HFF-Myc (cell line): ENCODE measurements around the gene FKBP6.
"Not testable (repeated sequence)": the region's sequence is repeated elsewhere in the genome, so short reads cannot be mapped to it uniquely, and the experiment has no call there.

Experiments
- DNase-seq: peaks from one replicate; pipeline ENCODE4 v3.0.0-alpha.2; 2011; ENCODE audit warnings: low read depth; ENCODE audit errors: extremely low read depth
- H3K4me3 ChIP-seq: replicated peaks from 2 replicates; pipeline ENCODE4 v1.5.1; 2011; ENCODE audit warnings: low read depth, mild to moderate bottlenecking, control low read depth, low read length
- CTCF ChIP-seq: IDR thresholded peaks from 2 replicates; pipeline ENCODE4 v1.5.1; 2012; ENCODE audit warnings: mild to moderate bottlenecking, low read depth, low read length, control low read depth; ENCODE audit errors: missing control alignments

Gene FKBP6

GRCh38 chr7:73308074-73308664 is 19.8 kb upstream of the FKBP6 start:
- no peak for TF ChIP-seq CTCF
- peak overlapping the region; percentile 63 for H3K4me3 ChIP-seq
- no peak for DNase-seq

GRCh38 chr7:73308665-73309214 is 19.2 kb upstream of the FKBP6 start, which contains the start of gene NSUN5:
NSUN5 (minus strand) TSS chr7:73308826; CDS start chr7:73308790, 36 bp downstream.
- H3K4me3 ChIP-seq = peak within 1 kb of the TSS; percentile 63
- TF ChIP-seq CTCF = no peak
- peak; percentile 31 for DNase-seq

GRCh38 chr7:73311421-73311820 is 16.5 kb upstream of the FKBP6 start:
- not testable (repeated sequence) for H3K4me3 ChIP-seq, DNase-seq

- H3K4me3 ChIP-seq = no peak overlapping the region
- DNase-seq = no peak
- no peak for TF ChIP-seq CTCF
These were observed 15.0 kb upstream of the FKBP6 start for GRCh38 chr7:73312831-73313520.

GRCh38 chr7:73313521-73313906 is 14.4 kb upstream of the FKBP6 start:
- no peak for TF ChIP-seq CTCF
- DNase-seq = no peak
- H3K4me3 ChIP-seq = no peak overlapping the region

- DNase-seq = no peak
- H3K4me3 ChIP-seq = no peak overlapping the region
- TF ChIP-seq CTCF = no peak
These were observed 13.7 kb upstream of the FKBP6 start for GRCh38 chr7:73314271-73314670.

- no peak overlapping the region for H3K4me3 ChIP-seq
- DNase-seq = no peak
- TF ChIP-seq CTCF = no peak
These were observed 11.4 kb upstream of the FKBP6 start for GRCh38 chr7:73316521-73316920.

- not testable (repeated sequence) for H3K4me3 ChIP-seq, DNase-seq
These were observed 9.2 kb upstream of the FKBP6 start for GRCh38 chr7:73318656-73319204.

- H3K4me3 ChIP-seq, DNase-seq: not testable (repeated sequence)
These were observed 8.4 kb upstream of the FKBP6 start for GRCh38 chr7:73319541-73319940.

- DNase-seq, H3K4me3 ChIP-seq: not testable (repeated sequence)
These were observed 8.0 kb upstream of the FKBP6 start for GRCh38 chr7:73320009-73320408.
